B cell (primary cell): Measurements from ENCODE around the gene CPEB3.
"Not testable (repeated sequence)": the region's sequence is repeated elsewhere in the genome, so short reads cannot be mapped to it uniquely, and the experiment has no call there.

Experiments
- EZH2 ChIP-seq: IDR thresholded peaks from 2 replicates; pipeline ENCODE4 v1.6.1; 2012; ENCODE audit warnings: borderline replicate concordance, low read depth, mild to moderate bottlenecking, moderate library complexity, low read length; ENCODE audit not compliant: insufficient read depth, poor library complexity, severe bottlenecking
- TF ChIP-seq, protein P1 (sequence below): fragments of 200-600 bp; IDR thresholded peaks from one replicate; pipeline ENCODE4 v1.8.0; 2022; ENCODE audit warnings: antibody characterized with exemption, mild to moderate bottlenecking

DNA sequence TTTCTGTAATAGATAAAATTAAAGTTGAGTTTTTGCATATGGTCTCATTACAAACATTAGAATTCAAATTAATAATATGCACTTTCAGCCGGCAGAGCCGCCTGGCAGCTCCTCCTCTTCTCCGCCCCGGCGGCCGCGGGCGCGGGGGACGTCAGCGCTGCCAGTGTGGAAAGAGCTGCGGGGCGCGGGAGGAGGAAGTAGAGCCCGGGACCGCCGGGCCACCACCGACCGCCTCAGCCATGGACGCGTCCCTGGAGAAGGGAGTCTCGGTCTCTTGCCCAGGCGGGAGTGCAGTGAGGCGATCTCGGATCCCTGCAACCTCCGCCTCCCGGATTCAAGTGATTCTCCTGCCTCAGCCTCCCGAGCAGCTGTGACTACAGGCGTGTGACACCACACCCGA, 176.0 kb downstream of the CPEB3 start:
- TF ChIP-seq, protein P1, sequence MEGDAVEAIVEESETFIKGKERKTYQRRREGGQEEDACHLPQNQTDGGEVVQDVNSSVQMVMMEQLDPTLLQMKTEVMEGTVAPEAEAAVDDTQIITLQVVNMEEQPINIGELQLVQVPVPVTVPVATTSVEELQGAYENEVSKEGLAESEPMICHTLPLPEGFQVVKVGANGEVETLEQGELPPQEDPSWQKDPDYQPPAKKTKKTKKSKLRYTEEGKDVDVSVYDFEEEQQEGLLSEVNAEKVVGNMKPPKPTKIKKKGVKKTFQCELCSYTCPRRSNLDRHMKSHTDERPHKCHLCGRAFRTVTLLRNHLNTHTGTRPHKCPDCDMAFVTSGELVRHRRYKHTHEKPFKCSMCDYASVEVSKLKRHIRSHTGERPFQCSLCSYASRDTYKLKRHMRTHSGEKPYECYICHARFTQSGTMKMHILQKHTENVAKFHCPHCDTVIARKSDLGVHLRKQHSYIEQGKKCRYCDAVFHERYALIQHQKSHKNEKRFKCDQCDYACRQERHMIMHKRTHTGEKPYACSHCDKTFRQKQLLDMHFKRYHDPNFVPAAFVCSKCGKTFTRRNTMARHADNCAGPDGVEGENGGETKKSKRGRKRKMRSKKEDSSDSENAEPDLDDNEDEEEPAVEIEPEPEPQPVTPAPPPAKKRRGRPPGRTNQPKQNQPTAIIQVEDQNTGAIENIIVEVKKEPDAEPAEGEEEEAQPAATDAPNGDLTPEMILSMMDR: not testable (repeated sequence)
- TF ChIP-seq EZH2: not testable (repeated sequence)
